Germinal center (tissue), 1 donor: Measurements from ENCODE around the gene UACA.
"Not testable (repeated sequence)": the region's sequence is repeated elsewhere in the genome, so short reads cannot be mapped to it uniquely, and the experiment has no call there.

Source experiments
- DNase-seq: peaks from one replicate; pipeline ENCODE4 v3.0.0; 2012; ENCODE audit warnings: mixed read lengths, low spot score

The UACA gene, protein sequence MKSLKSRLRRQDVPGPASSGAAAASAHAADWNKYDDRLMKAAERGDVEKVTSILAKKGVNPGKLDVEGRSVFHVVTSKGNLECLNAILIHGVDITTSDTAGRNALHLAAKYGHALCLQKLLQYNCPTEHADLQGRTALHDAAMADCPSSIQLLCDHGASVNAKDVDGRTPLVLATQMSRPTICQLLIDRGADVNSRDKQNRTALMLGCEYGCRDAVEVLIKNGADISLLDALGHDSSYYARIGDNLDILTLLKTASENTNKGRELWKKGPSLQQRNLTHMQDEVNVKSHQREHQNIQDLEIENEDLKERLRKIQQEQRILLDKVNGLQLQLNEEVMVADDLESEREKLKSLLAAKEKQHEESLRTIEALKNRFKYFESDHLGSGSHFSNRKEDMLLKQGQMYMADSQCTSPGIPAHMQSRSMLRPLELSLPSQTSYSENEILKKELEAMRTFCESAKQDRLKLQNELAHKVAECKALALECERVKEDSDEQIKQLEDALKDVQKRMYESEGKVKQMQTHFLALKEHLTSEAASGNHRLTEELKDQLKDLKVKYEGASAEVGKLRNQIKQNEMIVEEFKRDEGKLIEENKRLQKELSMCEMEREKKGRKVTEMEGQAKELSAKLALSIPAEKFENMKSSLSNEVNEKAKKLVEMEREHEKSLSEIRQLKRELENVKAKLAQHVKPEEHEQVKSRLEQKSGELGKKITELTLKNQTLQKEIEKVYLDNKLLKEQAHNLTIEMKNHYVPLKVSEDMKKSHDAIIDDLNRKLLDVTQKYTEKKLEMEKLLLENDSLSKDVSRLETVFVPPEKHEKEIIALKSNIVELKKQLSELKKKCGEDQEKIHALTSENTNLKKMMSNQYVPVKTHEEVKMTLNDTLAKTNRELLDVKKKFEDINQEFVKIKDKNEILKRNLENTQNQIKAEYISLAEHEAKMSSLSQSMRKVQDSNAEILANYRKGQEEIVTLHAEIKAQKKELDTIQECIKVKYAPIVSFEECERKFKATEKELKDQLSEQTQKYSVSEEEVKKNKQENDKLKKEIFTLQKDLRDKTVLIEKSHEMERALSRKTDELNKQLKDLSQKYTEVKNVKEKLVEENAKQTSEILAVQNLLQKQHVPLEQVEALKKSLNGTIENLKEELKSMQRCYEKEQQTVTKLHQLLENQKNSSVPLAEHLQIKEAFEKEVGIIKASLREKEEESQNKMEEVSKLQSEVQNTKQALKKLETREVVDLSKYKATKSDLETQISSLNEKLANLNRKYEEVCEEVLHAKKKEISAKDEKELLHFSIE (N-terminal part only)

DNA sequence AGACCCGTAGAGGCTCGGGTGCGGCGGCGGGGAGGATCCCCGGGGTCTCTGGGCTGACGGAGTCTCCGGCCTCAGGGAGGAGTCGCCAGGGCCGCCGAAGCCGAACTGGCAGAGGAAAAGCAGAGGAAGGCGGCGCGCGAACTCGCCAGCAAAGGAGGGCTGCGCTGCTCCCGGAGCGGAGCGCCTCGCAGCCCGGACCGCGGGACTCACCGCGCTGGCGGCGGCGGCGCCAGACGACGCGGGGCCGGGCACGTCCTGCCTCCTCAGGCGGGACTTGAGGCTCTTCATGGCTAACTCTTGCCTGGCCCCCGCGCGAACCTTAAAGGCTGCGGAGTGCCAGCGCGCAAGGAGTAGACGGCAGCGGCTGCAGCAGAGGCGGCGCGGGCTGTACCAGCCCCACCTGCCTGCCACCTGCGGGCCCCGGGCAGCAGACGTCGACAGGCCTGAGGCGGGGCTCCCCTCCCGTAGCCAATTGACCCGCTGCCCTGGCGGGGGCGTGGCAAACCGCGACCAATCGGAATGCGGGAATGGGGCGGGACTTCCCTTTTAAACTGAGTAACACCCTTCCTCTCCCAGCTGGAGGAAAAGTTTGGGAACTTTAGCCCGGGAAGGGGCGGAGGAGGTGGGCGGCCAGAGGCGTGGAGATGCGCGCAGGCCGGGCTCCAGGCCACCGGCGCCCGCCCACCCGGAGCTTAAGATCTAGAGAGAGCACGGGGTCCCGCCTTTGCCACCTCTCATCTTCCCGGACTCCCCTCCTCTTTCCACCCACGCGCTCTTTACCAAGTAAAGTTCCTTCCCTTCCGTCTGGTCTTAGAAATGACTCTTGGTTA is at the start of gene UACA:
TSS of gene UACA (minus strand) at position 439 of the 830 bp plus-strand sequence. CDS start at position 288, 151 bp downstream.
- peak; percentile 91 for DNase-seq

DNA sequence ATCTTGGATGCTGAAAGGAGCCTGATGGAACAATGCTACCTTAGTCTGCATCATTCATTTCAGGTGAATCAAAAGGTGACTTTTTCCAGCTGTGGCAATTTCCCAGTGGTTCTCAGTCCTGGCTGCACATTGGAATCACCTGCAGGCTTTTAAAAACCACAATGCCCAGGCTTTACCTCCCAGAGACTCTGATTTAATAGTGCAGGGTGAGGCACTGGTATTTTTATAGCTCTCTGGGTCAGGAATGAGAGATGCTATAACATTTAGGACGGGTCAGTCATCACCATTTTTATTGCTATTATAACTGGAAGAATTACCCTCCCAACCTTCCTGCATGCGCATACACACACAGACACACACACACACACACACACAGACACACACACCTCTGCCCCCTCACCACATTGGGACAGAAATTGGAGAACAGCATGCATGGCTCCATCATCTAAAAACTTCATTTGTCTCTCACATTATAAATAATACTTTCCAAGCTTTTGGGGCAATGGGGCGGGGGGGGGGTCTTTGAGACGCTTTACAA is 49.5 kb upstream of the UACA start:
- no peak for DNase-seq

DNA sequence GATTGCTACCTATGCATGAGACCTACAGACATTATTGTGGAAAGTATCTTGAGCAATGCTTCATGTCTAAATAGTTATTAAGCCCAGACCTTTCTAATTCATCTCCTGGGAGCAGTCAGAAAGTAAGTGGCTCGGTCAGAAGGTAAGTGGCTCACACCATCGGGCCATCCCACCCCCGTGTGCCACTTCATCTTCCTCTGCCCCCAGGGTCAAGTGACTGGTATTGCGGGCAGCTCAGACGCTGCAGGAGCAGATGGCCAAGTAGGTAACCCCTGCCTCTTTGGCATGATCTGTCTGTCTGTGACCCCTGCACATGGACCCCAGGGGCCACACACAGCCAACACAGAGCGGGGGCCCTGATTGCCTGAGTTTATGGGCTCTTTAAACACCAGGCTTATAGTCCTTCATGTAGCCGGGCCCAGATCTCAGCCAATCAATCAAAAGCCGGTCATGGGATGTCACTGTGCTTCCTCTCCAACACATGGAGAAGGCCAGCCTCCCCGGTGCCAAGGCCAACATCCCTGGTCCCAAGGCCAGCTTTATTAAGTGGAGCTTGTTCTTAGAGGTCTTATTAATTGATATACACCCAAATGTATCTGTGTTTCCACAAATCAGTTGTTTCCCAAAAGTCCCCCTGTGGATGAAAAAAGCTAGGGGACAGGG is 47.7 kb upstream of the UACA start:
- DNase-seq = no peak

DNA sequence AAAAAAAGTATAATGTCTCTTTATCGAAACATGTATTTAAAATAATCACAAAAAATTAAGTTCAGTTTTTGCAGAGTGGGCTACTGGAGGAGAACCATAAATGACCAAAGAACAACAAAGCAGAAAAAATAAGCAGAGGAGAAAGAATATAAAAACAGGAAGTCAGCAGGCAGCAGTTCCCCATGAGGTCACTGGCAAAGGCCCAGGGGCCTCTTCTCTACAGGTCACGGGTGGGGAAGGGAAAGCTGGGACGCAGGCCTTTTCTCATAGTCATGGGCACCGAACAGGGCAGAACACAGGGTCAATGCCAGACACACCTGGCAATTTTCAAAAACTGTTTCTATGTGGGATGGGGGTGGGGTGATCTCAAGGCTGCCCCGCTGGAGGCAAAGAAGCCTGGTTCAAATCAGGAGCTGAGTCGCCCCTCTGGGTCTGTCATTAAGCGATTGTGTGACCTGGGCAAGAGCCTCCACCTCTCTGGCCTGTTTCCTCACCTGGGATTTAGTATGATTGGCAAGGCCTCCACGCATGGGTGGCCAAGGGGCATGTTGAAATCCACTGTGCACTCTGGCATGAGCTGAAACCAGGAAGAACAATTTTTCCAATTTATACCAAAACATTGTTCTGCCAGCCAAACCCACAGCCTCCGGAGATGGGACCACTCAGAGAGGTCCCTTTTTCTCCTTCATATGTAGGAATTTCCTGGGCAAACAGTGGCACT is 43.8 kb upstream of the UACA start:
- peak; percentile 12 for DNase-seq

DNA sequence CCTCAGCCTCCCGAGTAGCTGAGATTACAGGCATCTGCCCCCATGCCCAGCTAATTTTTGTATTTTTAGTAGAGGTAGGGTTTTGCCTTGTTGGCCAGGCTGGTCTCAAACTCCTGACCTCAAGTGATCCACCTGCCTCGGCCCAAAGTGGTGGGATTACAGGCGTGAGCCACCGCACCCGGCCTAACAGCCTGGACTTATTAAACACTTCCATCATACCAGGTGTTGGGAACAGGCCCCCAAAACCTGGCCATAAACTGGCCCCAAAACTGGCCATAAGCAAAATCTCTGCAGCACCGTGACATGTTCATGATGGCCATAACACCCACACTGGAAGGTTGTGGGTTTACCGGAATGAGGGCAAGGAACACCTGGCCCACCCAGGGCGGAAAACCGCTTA is 41.0 kb upstream of the UACA start:
- DNase-seq = not testable (repeated sequence)

DNA sequence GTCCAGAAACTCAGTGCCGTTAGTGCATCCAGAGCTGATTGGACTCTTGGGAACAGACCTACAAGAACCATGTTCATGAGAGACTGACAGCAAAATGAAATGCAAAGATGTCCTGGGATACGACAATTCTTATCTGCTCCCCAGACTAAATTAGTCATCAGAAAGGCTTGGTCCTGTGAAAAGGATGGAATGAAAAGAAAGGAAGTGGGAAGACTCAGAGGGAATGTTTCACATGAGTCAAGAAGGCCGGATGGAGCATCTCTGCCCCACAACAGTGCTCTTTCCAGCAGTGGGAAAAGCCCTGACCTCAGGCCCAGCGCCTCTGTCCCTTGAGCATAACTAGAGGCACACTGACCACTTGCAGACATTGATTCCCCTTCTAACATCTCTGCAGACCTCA is 39.3 kb upstream of the UACA start:
- DNase-seq = no peak

DNA sequence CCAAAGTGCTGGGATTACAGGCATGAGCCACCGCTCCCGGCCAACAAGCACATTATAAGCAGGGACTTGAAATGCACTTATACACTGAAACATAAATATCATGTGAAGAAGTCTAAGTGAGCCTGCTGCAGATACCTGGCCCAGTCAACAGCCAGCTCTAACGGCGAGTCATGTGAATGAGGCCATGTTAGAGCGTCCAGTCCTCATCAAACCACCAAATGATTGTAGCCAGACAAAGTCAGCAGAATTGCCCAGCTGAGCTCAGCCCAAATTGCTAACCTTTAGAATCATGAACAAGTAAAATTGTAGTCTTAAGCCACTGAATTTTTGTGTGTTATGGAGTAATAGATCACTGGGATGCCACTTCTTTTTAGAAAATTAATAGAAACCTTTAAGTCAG is 37.8 kb upstream of the UACA start:
- DNase-seq = no peak

DNA sequence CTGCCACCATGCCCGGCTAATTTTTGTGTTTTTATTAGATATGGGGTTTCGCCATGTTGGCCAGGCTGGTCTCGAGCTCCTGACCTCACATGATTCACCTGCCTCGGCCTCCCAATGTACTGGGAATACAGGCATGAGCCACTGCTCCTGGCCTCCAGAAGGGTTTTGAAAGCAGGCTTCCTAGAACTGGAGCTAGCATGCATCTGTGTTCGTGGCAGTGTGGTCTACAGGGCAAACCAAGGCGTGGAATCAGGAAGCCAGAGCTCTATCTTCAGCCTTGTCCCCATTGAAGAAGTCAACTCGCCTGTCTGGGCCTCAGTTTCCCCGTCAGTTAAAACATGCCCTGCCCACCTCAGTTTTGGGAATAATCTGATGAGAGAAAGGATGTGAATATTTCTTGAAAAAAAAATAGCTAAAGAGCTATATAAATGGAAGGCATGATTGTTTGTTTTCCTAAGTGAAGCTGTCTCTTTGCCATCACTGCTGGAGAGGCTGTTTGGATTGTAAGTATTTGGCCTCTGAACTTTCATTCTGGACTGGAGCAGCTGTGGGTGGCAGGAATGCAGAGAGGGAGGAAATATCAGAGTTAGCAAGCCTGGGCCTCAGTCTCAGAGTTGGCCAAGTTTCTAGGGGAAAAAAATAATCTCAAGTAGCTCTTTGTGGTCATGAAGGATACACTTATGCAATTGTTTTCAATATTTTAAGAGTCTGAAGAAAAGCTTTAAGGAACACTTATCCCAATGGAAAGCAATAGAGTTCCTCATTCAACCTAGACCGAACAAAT is 36.5 kb upstream of the UACA start:
- DNase-seq = no peak

DNA sequence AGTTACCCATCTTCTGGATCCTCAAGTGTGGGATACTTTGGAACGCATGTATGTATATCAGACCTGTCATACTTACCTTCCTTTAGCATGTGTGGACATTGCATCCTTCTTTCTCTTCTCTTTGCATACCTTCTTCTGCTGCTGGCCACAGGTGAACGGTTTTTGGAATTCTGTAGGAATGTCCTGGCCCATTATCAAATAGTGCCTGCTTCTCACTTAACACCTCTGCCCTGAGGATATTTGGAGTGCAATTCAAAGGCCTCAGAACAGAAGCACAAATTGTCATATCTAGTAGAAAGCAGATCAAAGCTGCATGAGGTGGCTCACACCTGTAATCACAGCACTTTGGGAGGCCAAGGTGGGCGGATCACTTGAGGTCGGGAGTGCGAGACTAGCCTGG is 34.1 kb upstream of the UACA start:
- DNase-seq = no peak

DNA sequence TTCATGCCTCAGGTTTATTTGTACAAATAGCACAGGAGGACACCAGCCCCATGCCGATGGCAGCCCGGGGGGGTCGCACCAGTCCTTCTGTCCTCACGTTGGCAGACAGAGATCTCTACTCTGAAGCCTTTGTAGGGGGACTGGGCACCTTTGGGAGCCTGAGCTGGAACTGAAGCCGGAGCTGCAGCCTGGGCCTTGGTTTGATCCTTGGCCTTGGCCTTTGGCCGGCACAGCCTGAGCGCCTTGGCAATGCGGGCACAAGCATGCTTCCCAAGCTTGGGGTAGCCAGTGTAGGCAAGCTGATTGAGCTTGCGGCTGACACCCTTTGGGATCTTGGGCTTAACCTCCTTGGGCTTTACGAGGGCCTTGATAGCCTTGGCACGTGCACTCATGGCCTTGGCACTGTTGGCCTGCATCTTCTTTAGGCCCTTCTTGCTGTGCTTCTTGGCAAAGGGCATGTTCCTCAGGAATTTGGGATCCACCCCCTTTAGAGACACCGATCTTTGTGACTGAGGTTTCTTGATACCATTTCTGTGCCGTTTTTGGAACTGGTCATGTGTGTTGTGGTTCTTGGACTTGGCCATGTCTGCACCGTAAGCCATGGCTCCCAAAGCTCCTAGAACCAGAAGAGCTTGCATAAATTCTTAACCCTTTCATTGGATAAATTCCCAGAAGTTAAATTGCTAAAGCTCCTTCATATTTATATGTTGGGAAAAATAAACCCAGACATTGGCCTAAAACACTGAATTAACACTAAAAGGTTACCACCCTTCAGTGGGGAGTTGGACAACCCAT is 33.4 kb upstream of the UACA start:
- no peak for DNase-seq

DNA sequence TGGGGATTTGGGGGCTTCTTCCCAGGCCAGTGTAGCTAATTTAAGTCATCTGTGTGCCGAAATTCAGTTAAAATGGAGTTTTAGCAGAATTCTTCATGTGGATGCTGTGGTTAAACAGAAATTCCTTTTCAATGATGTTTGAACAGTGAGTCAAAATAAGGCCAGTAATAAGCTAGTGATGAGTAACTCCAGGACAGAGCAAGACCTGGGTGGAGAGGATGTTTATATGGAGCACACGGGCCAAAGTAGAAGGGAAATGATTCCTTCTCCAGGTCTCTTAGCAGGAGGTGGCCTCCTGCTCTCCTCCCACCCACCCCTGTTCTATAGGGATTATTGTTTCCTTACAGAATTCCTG is 31.9 kb upstream of the UACA start:
- DNase-seq = no peak

DNA sequence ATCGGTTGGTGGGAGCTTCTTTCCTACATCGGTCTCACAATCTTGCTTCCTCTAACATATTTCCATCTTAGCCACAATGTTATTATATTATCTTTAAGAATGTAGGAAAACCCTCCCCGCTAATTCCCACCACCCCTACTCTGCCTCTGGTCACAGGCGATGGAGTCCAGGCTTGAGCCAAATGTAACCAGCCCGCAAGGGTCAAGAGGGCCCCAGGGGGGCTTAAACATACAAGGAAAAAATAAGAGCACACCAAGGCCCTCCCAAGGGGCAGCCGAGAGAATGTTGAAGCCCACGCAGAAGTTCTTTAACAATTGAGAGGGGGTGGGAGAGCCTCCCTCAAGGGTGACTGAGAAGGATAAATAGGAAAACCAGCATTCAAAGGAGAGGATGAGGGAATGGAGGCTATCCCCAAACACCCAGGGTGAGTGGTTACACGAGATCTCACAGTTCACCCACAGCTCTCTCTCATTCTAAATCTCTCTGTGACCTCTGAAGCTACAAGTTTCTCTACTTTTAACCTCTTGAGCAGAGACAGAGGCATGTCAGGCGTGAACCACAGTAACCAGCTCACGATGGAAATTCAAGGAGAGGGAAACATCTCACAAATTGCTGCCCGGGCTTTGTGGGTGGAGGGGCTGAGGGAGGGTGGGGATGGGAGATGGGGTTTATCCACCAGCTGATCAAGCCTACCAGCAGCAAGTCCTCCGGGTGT is 31.4 kb upstream of the UACA start:
- no peak for DNase-seq

DNA sequence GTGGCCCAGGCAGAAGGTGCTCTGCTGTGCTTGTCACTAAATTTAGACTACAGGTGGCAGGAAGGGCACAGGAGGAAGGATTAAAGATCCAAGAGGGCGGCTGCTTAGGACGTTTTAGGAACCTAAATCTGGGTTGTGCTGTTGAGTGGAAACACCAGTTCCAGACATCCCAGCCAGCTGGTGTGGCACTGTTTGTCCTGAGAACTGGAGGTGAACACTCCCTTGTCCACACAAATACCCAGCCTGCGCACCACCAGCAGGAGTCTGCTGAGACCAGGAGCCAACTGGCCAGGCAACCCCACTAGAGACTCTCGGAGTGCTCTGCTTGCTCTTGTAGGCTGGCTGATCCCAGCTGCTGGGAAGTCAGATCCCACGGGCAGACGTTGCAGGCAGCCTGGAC is 30.3 kb upstream of the UACA start:
- DNase-seq = no peak

DNA sequence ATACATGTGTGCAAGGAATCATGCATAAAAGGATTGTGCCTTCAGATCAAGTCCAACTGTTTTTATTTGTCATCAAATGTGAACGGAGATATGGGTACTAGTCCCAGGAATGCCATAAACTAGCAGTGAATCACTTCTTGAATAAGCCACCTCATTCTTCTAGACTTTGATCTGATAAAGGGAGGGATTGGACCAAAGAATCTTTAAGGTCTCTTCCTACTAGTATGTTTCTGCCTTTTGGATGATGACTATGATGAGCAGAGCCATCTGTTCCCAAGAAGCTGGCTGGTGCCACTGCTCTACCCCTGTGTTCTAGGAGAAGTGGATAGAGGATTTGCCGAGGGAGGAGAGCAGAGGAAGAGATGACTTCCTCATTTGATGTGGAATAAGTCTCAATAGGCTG is 28.8 kb upstream of the UACA start:
- DNase-seq = no peak

DNA sequence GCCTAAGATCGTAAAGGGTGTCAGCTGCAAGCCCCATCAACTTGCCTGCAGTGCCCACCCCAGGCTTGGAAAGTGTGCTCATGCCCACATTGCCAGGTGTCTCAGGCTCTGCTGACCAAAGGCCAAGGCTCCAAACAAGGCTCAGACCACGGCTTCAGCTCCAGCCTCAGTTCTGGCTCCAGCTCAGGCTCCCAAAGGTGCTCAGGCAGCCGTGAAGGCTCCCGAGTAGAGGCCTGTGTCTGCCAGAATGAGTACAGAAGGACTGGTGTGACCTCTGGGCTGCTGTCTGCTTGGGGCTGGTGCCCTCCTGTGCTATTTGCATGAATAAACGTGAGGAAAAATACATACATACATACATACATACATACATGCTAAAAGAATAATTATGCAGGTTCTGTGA is 27.9 kb upstream of the UACA start:
- DNase-seq = no peak

DNA sequence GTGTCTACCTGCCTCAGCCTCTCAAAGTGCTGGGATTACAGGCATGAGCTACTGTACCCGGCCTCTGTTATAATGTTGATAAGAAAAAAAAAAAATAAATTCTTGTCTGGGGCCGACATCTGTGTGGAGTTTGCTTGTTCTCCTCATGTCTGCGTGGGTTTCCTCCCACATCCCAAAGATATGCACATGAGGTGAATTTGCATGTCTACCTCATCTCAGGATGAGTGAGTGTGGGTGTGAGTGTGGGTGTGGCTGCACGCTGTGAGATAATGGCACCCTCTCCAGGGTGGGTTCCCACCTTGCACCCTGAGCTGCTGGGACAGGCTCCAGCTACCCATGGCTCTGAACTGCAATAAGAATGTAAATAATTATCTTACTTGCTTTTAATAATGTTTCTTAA is 25.9 kb upstream of the UACA start:
- no peak for DNase-seq

DNA sequence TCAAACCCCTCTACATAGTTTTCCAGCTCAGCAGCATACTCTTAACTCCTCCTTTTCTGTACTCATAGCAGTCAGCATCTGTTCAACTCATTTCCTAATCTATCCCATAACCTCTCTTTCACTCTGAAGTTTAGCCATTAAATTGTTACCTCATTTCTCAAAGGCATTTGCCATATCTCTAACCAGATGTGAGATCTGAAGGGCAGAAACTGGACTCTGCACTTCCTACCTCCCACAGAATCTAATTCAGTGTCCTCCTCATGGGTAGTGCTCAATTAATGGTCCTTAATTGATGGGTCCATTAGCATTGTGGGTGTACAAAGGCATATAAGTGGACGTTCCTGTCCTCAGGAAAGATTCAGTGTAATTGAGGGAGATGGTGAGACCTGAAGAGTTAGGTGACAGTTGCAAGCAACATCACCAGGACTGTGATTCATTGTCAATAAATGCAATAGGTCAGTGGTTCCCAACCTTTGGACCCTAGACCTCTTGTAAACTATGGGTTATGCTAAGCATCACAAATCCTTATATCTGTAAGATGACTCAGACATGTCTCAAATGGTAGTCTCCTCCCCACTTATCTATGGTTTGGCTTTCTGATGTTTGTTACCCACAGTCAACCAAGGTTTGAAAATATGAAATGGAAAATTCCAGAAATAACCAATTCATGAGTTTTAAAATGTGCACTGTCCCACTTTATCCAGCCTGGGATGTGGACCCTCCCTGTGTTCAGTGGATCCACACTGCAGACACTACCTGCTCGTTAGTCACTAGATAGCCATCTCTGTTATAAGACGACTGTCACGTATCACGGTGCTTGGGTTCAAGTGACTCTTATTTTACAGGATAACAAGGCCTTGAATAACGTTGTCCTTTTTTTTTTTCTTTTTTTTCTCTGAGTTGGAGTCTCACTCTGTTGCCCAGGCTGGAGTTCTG is 25.0 kb upstream of the UACA start:
- DNase-seq = no peak
